ENCODE measurements around the gene ALDH3B2. TPM values are rescaled to one million over a fixed set of nuclear protein-coding genes. Genes with fewer than 3 reads are reported as not detected.
"Not testable (repeated sequence)": the region's sequence is repeated elsewhere in the genome, so short reads cannot be mapped to it uniquely, and the experiment has no call there.

ALDH3B2 gene
- polyA plus RNA-seq, 1 donor: not detected

- not testable (repeated sequence) for H3K9me3 ChIP-seq (ENCODE audit: control insufficient read depth, low read depth, low read length); H3K4me3 ChIP-seq (ENCODE audit: low read length); H3K4me1 ChIP-seq (ENCODE audit: control insufficient read depth, insufficient read depth, low read length); DNase-seq; H3K27me3 ChIP-seq (ENCODE audit: control insufficient read depth, insufficient read depth, low read length); H3K36me3 ChIP-seq (ENCODE audit: control insufficient read depth, insufficient read depth, low read length); H3K27ac ChIP-seq (ENCODE audit: low read length)
- WGBS (ENCODE audit: insufficient coverage, low lambda C conversion rate): no CpG with 5 or more reads among the region's 5 CpGs
Measured at GRCh38 chr11:67703709-67704108, 29.3 kb upstream of the ALDH3B2 start.

- WGBS (ENCODE audit: insufficient coverage, low lambda C conversion rate): 70% methylated on average over 3 of the region's 11 CpGs
- no peak overlapping the region for H3K4me3 ChIP-seq (ENCODE audit: low read length)
Measured at GRCh38 chr11:67700548-67701262, 26.3 kb upstream of the ALDH3B2 start.

GRCh38 chr11:67700141-67700540, 25.7 kb upstream of the ALDH3B2 start:
- WGBS (ENCODE audit: insufficient coverage, low lambda C conversion rate): 40% methylated on average over 1 of the region's 10 CpGs
- Histone ChIP-seq H3K4me3 (ENCODE audit: low read length) (no peak overlapping the region), H3K4me1 (ENCODE audit: control insufficient read depth, insufficient read depth, low read length) (no peaks in the 10 kb centered on the region), H3K36me3 (ENCODE audit: control insufficient read depth, insufficient read depth, low read length) (no peaks in the 10 kb centered on the region), H3K27me3 (ENCODE audit: control insufficient read depth, insufficient read depth, low read length) (no peaks in the 10 kb centered on the region), H3K27ac (ENCODE audit: low read length) (no peak overlapping the region), H3K9me3 (ENCODE audit: control insufficient read depth, low read depth, low read length) (peaks cover 6% of the 10 kb centered on the region)
- DNase-seq: no peak

More at GRCh38 chr11:67700548-67701262, 26.3 kb upstream of the ALDH3B2 start:
- Histone ChIP-seq H3K36me3 (ENCODE audit: control insufficient read depth, insufficient read depth, low read length) (no peaks in the 10 kb centered on the region), H3K27me3 (ENCODE audit: control insufficient read depth, insufficient read depth, low read length) (no peaks in the 10 kb centered on the region), H3K9me3 (ENCODE audit: control insufficient read depth, low read depth, low read length) (peaks cover 4% of the 10 kb centered on the region), H3K4me1 (ENCODE audit: control insufficient read depth, insufficient read depth, low read length) (no peaks in the 10 kb centered on the region), H3K27ac (ENCODE audit: low read length) (no peak overlapping the region)
- no peak for DNase-seq

- H3K4me1 ChIP-seq (ENCODE audit: control insufficient read depth, insufficient read depth, low read length): no peaks in the 10 kb centered on the region
Measured at GRCh38 chr11:67699521-67699920, 25.1 kb upstream of the ALDH3B2 start.

GRCh38 chr11:67698247-67698646, 23.8 kb upstream of the ALDH3B2 start:
- peaks cover 6% of the 10 kb centered on the region for H3K9me3 ChIP-seq (ENCODE audit: control insufficient read depth, low read depth, low read length)
- H3K27ac ChIP-seq (ENCODE audit: low read length): no peak overlapping the region
- H3K36me3 ChIP-seq (ENCODE audit: control insufficient read depth, insufficient read depth, low read length): no peaks in the 10 kb centered on the region
- DNase-seq: no peak
- no peak overlapping the region for H3K4me3 ChIP-seq (ENCODE audit: low read length)
- H3K27me3 ChIP-seq (ENCODE audit: control insufficient read depth, insufficient read depth, low read length): no peaks in the 10 kb centered on the region
- H3K4me1 ChIP-seq (ENCODE audit: control insufficient read depth, insufficient read depth, low read length): no peaks in the 10 kb centered on the region
- WGBS (ENCODE audit: insufficient coverage, low lambda C conversion rate): no CpG with 5 or more reads among the region's 6 CpGs

More at GRCh38 chr11:67699521-67699920, 25.1 kb upstream of the ALDH3B2 start:
- Histone ChIP-seq H3K27me3 (ENCODE audit: control insufficient read depth, insufficient read depth, low read length) (no peaks in the 10 kb centered on the region), H3K4me3 (ENCODE audit: low read length) (no peak overlapping the region), H3K9me3 (ENCODE audit: control insufficient read depth, low read depth, low read length) (peaks cover 6% of the 10 kb centered on the region), H3K27ac (ENCODE audit: low read length) (no peak overlapping the region), H3K36me3 (ENCODE audit: control insufficient read depth, insufficient read depth, low read length) (no peaks in the 10 kb centered on the region)
- no peak for DNase-seq
- WGBS (ENCODE audit: insufficient coverage, low lambda C conversion rate): no CpG with 5 or more reads among the region's 10 CpGs

- H3K9me3 ChIP-seq (ENCODE audit: control insufficient read depth, low read depth, low read length): peaks cover 6% of the 10 kb centered on the region
- no peaks in the 10 kb centered on the region for H3K4me1 ChIP-seq (ENCODE audit: control insufficient read depth, insufficient read depth, low read length)
- H3K27ac ChIP-seq (ENCODE audit: low read length): no peak overlapping the region
- DNase-seq: no peak
- WGBS (ENCODE audit: insufficient coverage, low lambda C conversion rate): 100% methylated on average over 1 of the region's 4 CpGs
- H3K4me3 ChIP-seq (ENCODE audit: low read length): no peak overlapping the region
- H3K36me3 ChIP-seq (ENCODE audit: control insufficient read depth, insufficient read depth, low read length): no peaks in the 10 kb centered on the region
- no peaks in the 10 kb centered on the region for H3K27me3 ChIP-seq (ENCODE audit: control insufficient read depth, insufficient read depth, low read length)
Measured at GRCh38 chr11:67697846-67698245, 23.4 kb upstream of the ALDH3B2 start.

- no peak overlapping the region for H3K27ac ChIP-seq (ENCODE audit: low read length)
- H3K36me3 ChIP-seq (ENCODE audit: control insufficient read depth, insufficient read depth, low read length): no peaks in the 10 kb centered on the region
- no CpG with 5 or more reads among the region's 7 CpGs for WGBS (ENCODE audit: insufficient coverage, low lambda C conversion rate)
- DNase-seq: no peak
- peaks cover 6% of the 10 kb centered on the region for H3K9me3 ChIP-seq (ENCODE audit: control insufficient read depth, low read depth, low read length)
- H3K4me3 ChIP-seq (ENCODE audit: low read length): no peak overlapping the region
- H3K27me3 ChIP-seq (ENCODE audit: control insufficient read depth, insufficient read depth, low read length): no peaks in the 10 kb centered on the region
- no peaks in the 10 kb centered on the region for H3K4me1 ChIP-seq (ENCODE audit: control insufficient read depth, insufficient read depth, low read length)
Measured at GRCh38 chr11:67696998-67697397, 22.6 kb upstream of the ALDH3B2 start.

GRCh38 chr11:67695606-67696005, 21.2 kb upstream of the ALDH3B2 start:
- WGBS (ENCODE audit: insufficient coverage, low lambda C conversion rate): 93% methylated on average over 2 of the region's 12 CpGs
- Histone ChIP-seq H3K36me3 (ENCODE audit: control insufficient read depth, insufficient read depth, low read length) (no peaks in the 10 kb centered on the region), H3K4me3 (ENCODE audit: low read length) (no peak overlapping the region), H3K27ac (ENCODE audit: low read length) (no peak overlapping the region), H3K9me3 (ENCODE audit: control insufficient read depth, low read depth, low read length) (peaks cover 6% of the 10 kb centered on the region), H3K27me3 (ENCODE audit: control insufficient read depth, insufficient read depth, low read length) (no peaks in the 10 kb centered on the region), H3K4me1 (ENCODE audit: control insufficient read depth, insufficient read depth, low read length) (no peaks in the 10 kb centered on the region)
- DNase-seq: no peak

GRCh38 chr11:67694875-67695555, 20.6 kb upstream of the ALDH3B2 start:
- no peak overlapping the region for H3K4me3 ChIP-seq (ENCODE audit: low read length)
- H3K27ac ChIP-seq (ENCODE audit: low read length): no peak overlapping the region
- H3K9me3 ChIP-seq (ENCODE audit: control insufficient read depth, low read depth, low read length): peaks cover 6% of the 10 kb centered on the region
- no peaks in the 10 kb centered on the region for H3K36me3 ChIP-seq (ENCODE audit: control insufficient read depth, insufficient read depth, low read length)
- H3K27me3 ChIP-seq (ENCODE audit: control insufficient read depth, insufficient read depth, low read length): no peaks in the 10 kb centered on the region
- DNase-seq: no peak
- no peaks in the 10 kb centered on the region for H3K4me1 ChIP-seq (ENCODE audit: control insufficient read depth, insufficient read depth, low read length)
- 92% methylated on average over 4 of the region's 28 CpGs for WGBS (ENCODE audit: insufficient coverage, low lambda C conversion rate)

- Histone ChIP-seq H3K36me3 (ENCODE audit: control insufficient read depth, insufficient read depth, low read length) (no peaks in the 10 kb centered on the region), H3K27me3 (ENCODE audit: control insufficient read depth, insufficient read depth, low read length) (no peaks in the 10 kb centered on the region), H3K27ac (ENCODE audit: low read length) (no peak overlapping the region), H3K9me3 (ENCODE audit: control insufficient read depth, low read depth, low read length) (peaks cover 3% of the 10 kb centered on the region), H3K4me1 (ENCODE audit: control insufficient read depth, insufficient read depth, low read length) (no peaks in the 10 kb centered on the region), H3K4me3 (ENCODE audit: low read length) (no peak overlapping the region)
- no CpG with 5 or more reads among the region's 2 CpGs for WGBS (ENCODE audit: insufficient coverage, low lambda C conversion rate)
- no peak for DNase-seq
Measured at GRCh38 chr11:67691149-67691548, 16.7 kb upstream of the ALDH3B2 start.

All from large intestine (tissue), 3 donors.